GM23338 (cell line): ENCODE measurements around the gene NTN3. TPM values are rescaled to one million over a fixed set of nuclear protein-coding genes. Genes with fewer than 3 reads are reported as not detected.

ENCODE experiments used
- ATAC-seq: fragments of 200-7000 bp; cut with Tn5 transposase; 3 replicates; pipeline ENCODE4 v1.9.1; 2020
- DNase-seq: peaks from one replicate; pipeline ENCODE4 v3.0.0-alpha.2; 2015; ENCODE audit warnings: low spot score
- H2AFZ ChIP-seq: fragments of 200-600 bp; sonication (generic); 2 replicates; pipeline ENCODE4 v1.8.0; 2016; ENCODE audit warnings: antibody characterized with exemption, mild to moderate bottlenecking, moderate library complexity
- H3F3A ChIP-seq: fragments of 200-600 bp; sonication (generic); replicated peaks from 2 replicates; pipeline ENCODE4 v1.8.0; 2017; ENCODE audit warnings: antibody characterized with exemption, mixed run types, low read depth
- H3K27ac ChIP-seq: fragments of 200-600 bp; sonication (generic); 2 replicates; pipeline ENCODE4 v1.6.1; 2016; ENCODE audit warnings: low read depth
- H3K27me3 ChIP-seq: fragments of 200-600 bp; sonication (generic); 2 replicates; pipeline ENCODE4 v1.8.0; 2016; ENCODE audit warnings: mild to moderate bottlenecking, mixed run types, moderate library complexity; ENCODE audit not compliant: insufficient read depth
- H3K36me3 ChIP-seq: fragments of 200-600 bp; sonication (generic); 2 replicates; pipeline ENCODE4 v1.8.0; 2016; ENCODE audit warnings: mild to moderate bottlenecking; ENCODE audit not compliant: insufficient read depth
- H3K4me1 ChIP-seq: fragments of 200-600 bp; sonication (generic); 2 replicates; pipeline ENCODE4 v1.8.0; 2016; ENCODE audit warnings: mild to moderate bottlenecking, moderate library complexity; ENCODE audit not compliant: insufficient read depth
- H3K4me2 ChIP-seq: fragments of 200-600 bp; sonication (generic); 2 replicates; pipeline ENCODE4 v1.7.1; 2017; ENCODE audit warnings: mixed run types
- H3K4me3 ChIP-seq: fragments of 200-600 bp; sonication (generic); 2 replicates; pipeline ENCODE4 v1.6.1; 2016; ENCODE audit warnings: mixed run types
- H3K79me2 ChIP-seq: fragments of 200-600 bp; sonication (generic); replicated peaks from 2 replicates; pipeline ENCODE4 v1.8.0; 2017; ENCODE audit warnings: mild to moderate bottlenecking; ENCODE audit not compliant: insufficient read depth
- H3K9me2 ChIP-seq: fragments of 200-600 bp; sonication (generic); 2 replicates; pipeline ENCODE4 v1.8.0; 2017; ENCODE audit not compliant: insufficient read depth
- H4K20me1 ChIP-seq: fragments of 200-600 bp; sonication (generic); replicated peaks from 2 replicates; pipeline ENCODE4 v1.8.0; 2017; ENCODE audit warnings: mild to moderate bottlenecking; ENCODE audit not compliant: insufficient read depth
- H3K27ac Mint-ChIP-seq: 2 replicates; pipeline ENCODE4 v1.8.0; 2020; ENCODE audit warnings: inconsistent platforms, mild to moderate bottlenecking, moderate library complexity, mixed read lengths
- H3K27me3 Mint-ChIP-seq: 3 replicates; pipeline ENCODE4 v1.8.0; 2022; ENCODE audit warnings: low read depth, mild to moderate bottlenecking, moderate library complexity, mixed read lengths, inconsistent platforms; ENCODE audit not compliant: insufficient read depth, poor library complexity
- H3K36me3 Mint-ChIP-seq: 3 replicates; pipeline ENCODE4 v1.8.0; 2021; ENCODE audit warnings: low read depth, mild to moderate bottlenecking, inconsistent platforms, moderate library complexity, mixed read lengths
- H3K4me1 Mint-ChIP-seq: 3 replicates; pipeline ENCODE4 v1.8.0; 2020; ENCODE audit warnings: mild to moderate bottlenecking, inconsistent platforms, mixed read lengths
- H3K4me3 Mint-ChIP-seq: 3 replicates; pipeline ENCODE4 v1.8.0; 2021; ENCODE audit warnings: moderate library complexity, mild to moderate bottlenecking, inconsistent platforms, mixed read lengths
- H3K9me3 Mint-ChIP-seq: 3 replicates; pipeline ENCODE4 v1.8.0; 2020; ENCODE audit warnings: moderate library complexity, mild to moderate bottlenecking, inconsistent platforms, mixed read lengths
- CREB1 ChIP-seq: fragments of 250-450 bp; sonication (Bioruptor Pico); IDR thresholded peaks from 2 replicates; pipeline ENCODE4 v1.5.0; 2020; ENCODE audit warnings: low read depth, mild to moderate bottlenecking, moderate library complexity
- CTCF ChIP-seq, 2 experiments: fragments of 200-600 bp in 1 of 2; sonication (generic) in 1 of 2; conservative IDR thresholded peaks; 2 replicates each; pipeline versions ENCODE4 v1.5.1 to v1.6.1; 2016 to 2017; ENCODE audit warnings: antibody characterized with exemption in 2 of 2, low read depth in 2 of 2, mild to moderate bottlenecking in 2 of 2, moderate library complexity in 1 of 2
- ETS1 ChIP-seq: IDR thresholded peaks from 2 replicates; pipeline ENCODE4 v1.6.1; 2016; ENCODE audit warnings: antibody characterized with exemption
- EZH2 ChIP-seq: fragments of 200-600 bp; sonication (generic); IDR thresholded peaks from one replicate; pipeline ENCODE4 v1.8.0; 2017; ENCODE audit warnings: antibody characterized with exemption, mild to moderate bottlenecking, low read depth; ENCODE audit not compliant: unreplicated experiment
- EZH2phosphoT487 ChIP-seq: fragments of 200-600 bp; sonication (generic); IDR thresholded peaks from one replicate; pipeline ENCODE4 v1.8.1; 2018; ENCODE audit warnings: antibody characterized with exemption; ENCODE audit not compliant: unreplicated experiment
- JUNB ChIP-seq: IDR thresholded peaks from one replicate; pipeline ENCODE4 v1.6.1; 2016; ENCODE audit warnings: antibody characterized with exemption; ENCODE audit not compliant: unreplicated experiment
- POLR2AphosphoS5 ChIP-seq: IDR thresholded peaks from 2 replicates; pipeline ENCODE4 v1.6.1; 2016; ENCODE audit warnings: antibody characterized with exemption, low read depth
- REST ChIP-seq: IDR thresholded peaks from one replicate; pipeline ENCODE4 v1.6.1; 2018; ENCODE audit warnings: antibody characterized with exemption; ENCODE audit not compliant: unreplicated experiment
- STAT1 ChIP-seq: IDR thresholded peaks from one replicate; pipeline ENCODE4 v1.6.1; 2016; ENCODE audit warnings: antibody characterized with exemption; ENCODE audit not compliant: unreplicated experiment
- ZNF114 ChIP-seq: fragments of 250-450 bp; sonication (Bioruptor Pico); IDR thresholded peaks from 2 replicates; pipeline ENCODE4 v1.5.0; 2020; ENCODE audit warnings: mild to moderate bottlenecking, moderate library complexity
- ZNF331 ChIP-seq: fragments of 250-450 bp; sonication (Bioruptor Pico); IDR thresholded peaks from 2 replicates; pipeline ENCODE4 v1.5.0; 2020; ENCODE audit warnings: low read depth, mild to moderate bottlenecking, moderate library complexity
- ZNF462 ChIP-seq: fragments of 250-450 bp; sonication (Bioruptor Pico); IDR thresholded peaks from 2 replicates; pipeline ENCODE4 v1.5.0; 2020; ENCODE audit warnings: mild to moderate bottlenecking, moderate library complexity
- polyA plus RNA-seq: library from polyadenylated mRNA; unstranded; fragments of >200 nt; fragmentation: Nextera tagmentation; extraction: Ambion mirVana; gene quantifications from 2 replicates; pipeline ENCODE4 v1.2.1, GENCODE V29; 2016
- total RNA-seq: library from RNA; depleted of rRNA; stranded (reverse); fragments of >200 nt; shearing (Covaris generic); gene quantifications from 2 replicates; pipeline ENCODE4 v1.2.3, GENCODE V29; 2014

NTN3 gene
- total and polyA plus RNA-seq, 2 experiments from 2014 or later: 0.10 to 1.7 TPM

- Mint-ChIP-seq H3K36me3 (no peaks in the 10 kb centered on the region; the same call in 1 of the 3 replicates), H3K27ac (no peak overlapping the region), H3K4me3 (no peak overlapping the region), H3K9me3 (no peaks in the 10 kb centered on the region), H3K27me3 (peaks cover 11% of the 10 kb centered on the region), H3K4me1 (peaks cover 10% of the 10 kb centered on the region)
- Histone ChIP-seq H3K4me1 (no peaks in the 10 kb centered on the region), H3F3A (no peaks in the 10 kb centered on the region; the same call in 1 of the 2 replicates), H3K4me2 (no peak overlapping the region), H3K27ac (no peak overlapping the region), H3K27me3 (0 out of 2 replicates have a peak, but pooled peaks cover 5% of the 10 kb centered on the region), H3K36me3 (no peaks in the 10 kb centered on the region), H3K79me2 (peaks cover 13% of the 10 kb centered on the region), H2AFZ (no peak overlapping the region), H4K20me1 (peaks cover 22% of the 10 kb centered on the region), H3K4me3 (no peak overlapping the region), H3K9me2 (no peaks in the 10 kb centered on the region)
- TF ChIP-seq EZH2phosphoT487: no peak
- TF ChIP-seq REST: no peak
- TF ChIP-seq CTCF (conservative IDR thresholded peaks at IDR 0.05; ENCODE audit: low read depth in 2 of 2): no peak
- TF ChIP-seq JUNB: no peak
- TF ChIP-seq ETS1: no peak
- no peak for TF ChIP-seq ZNF114 (CRISPR knock-in tag)
- TF ChIP-seq STAT1: no peak
- TF ChIP-seq POLR2AphosphoS5: no peak
- TF ChIP-seq CREB1: no peak
- TF ChIP-seq ZNF462: no peak
- no peak for TF ChIP-seq ZNF331 (CRISPR knock-in tag)
- no peak for TF ChIP-seq EZH2
- DNase-seq (no peak), ATAC-seq (no peak)
Measured at GRCh38 chr16:2481676-2482075, 10.6 kb downstream of the NTN3 start.
